Memory B cell (primary cell): ENCODE measurements around the gene AK1.

ENCODE experiments used
- ATAC-seq: fragments of 150-1000 bp; cut with Tn5 transposase; 2 replicates; pipeline ENCODE4 v1.10.0; 2021; ENCODE audit warnings: low read depth, mild to moderate bottlenecking, moderate library complexity
- DNase-seq, 2 donors: peaks; one replicate each; pipeline ENCODE4 v3.0.0; 2022; ENCODE audit warnings: low spot score in 2 of 2
- H3K27ac Mint-ChIP-seq: one replicate; pipeline ENCODE4 v1.8.0; 2022; ENCODE audit warnings: mild to moderate bottlenecking, moderate library complexity, mixed read lengths
- H3K27me3 Mint-ChIP-seq: one replicate; pipeline ENCODE4 v1.8.0; 2022; ENCODE audit warnings: mixed read lengths
- H3K36me3 Mint-ChIP-seq: one replicate; pipeline ENCODE4 v1.8.0; 2022; ENCODE audit warnings: mild to moderate bottlenecking, mixed read lengths
- H3K4me1 Mint-ChIP-seq: one replicate; pipeline ENCODE4 v1.8.0; 2022; ENCODE audit warnings: mixed read lengths
- H3K4me3 Mint-ChIP-seq: one replicate; pipeline ENCODE4 v1.8.0; 2022; ENCODE audit warnings: mild to moderate bottlenecking, moderate library complexity, mixed read lengths
- H3K9me3 Mint-ChIP-seq: one replicate; pipeline ENCODE4 v1.8.0; 2022; ENCODE audit warnings: mixed read lengths

AK1 gene

DNA sequence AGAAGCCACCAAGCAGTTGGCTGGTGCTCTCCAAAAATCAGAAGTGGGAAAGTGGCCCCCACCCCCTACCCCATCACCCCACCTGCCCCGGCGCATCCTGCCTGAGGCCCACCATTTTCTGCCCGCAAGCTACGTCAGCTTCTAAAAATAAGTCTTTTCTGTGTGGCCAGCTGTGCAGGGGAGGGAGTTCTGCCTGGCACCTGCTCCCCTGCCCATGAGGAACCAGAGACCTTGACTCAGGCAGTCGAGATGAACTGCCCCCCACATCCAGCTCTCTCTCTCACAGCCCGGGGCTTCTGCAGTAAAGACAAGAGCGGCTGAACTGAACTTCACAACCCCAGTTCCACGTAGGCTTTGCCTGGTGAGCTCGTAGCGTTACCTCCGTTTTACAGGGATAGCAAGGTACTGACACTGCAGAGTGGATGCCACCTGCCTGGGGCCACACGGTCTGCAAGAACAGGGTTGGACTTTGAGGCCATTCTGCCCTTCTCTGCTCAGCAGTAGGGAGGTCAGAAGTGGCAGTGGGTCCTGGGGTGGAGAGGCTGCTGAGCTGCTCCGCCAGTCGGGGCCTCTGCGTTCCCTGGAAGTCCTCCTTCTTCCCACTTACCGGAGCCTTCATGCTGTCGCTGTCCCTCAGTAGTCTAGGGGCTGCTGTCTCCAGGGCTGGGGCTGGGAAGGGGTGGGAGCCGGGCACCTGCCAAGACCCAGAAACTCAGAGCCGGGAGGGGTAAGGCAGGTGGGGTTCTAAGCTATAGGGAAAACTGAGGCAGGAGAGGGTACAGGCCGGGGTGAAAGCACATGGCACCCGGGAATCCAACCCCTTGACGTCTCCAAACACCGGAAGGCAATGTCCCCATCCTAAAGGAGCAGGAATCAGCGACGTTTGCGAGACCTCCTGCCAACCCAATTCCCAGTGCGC, 38.6 kb upstream of the AK1 start:
- Mint-ChIP-seq H3K4me1 (peaks cover 42% of the 10 kb centered on the region), H3K4me3 (peak overlapping the region; percentile 91), H3K9me3 (no peaks in the 10 kb centered on the region), H3K27ac (peak overlapping the region; percentile 88), H3K36me3 (peaks cover 14% of the 10 kb centered on the region), H3K27me3 (no peaks in the 10 kb centered on the region)
- DNase-seq = peak; percentile 67 to 77
- ATAC-seq = peak; percentile 57

DNA sequence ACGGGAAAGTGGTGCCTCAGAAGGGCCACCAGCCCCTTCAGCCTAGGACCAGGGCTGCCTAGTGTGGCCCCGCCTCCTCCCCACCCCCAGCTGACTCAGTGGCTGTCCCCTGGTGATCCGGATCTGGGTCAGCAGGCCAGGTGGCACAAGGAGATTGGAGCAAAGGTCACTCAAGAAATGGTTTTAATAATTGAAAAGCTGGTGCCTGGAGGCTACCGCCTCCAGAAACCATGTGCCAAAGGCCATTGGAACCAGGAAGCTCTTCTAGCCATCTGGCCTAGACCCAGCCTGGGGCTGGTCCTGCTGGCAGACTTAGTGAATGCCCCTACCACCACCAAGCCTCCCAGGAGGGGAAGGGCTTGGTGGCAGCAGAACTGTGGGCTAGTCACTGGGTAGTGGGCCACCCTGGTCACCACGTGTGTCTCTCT, 37.9 kb upstream of the AK1 start:
- Mint-ChIP-seq H3K4me3 (peak overlapping the region; percentile 91), H3K27me3 (no peaks in the 10 kb centered on the region), H3K27ac (peak overlapping the region; percentile 88), H3K9me3 (no peaks in the 10 kb centered on the region), H3K4me1 (peaks cover 43% of the 10 kb centered on the region), H3K36me3 (peaks cover 19% of the 10 kb centered on the region)
- DNase-seq = peak in 1 of 2 donors; percentile 49
- ATAC-seq = no peak

DNA sequence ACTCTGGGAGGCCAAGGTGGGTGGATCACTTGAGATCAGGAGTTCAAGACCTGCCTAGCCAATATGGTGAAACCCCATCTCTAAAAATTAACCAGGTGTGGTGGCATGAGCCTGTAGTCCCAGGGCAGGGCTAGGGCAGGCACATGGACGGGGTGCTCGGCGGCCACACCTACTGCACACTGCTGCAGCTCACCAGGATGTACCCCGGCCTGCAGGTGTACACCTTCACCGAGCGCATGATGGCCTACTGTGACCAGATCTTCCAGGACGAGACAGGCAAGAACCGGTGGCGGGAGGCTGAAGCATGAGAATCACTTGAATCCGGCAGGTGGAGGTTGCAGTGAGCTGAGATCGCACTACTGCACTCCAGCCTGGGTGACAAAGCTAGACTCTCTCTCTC, 36.2 kb upstream of the AK1 start:
- Mint-ChIP-seq H3K4me1 (peaks cover 35% of the 10 kb centered on the region), H3K4me3 (no peak overlapping the region), H3K9me3 (no peaks in the 10 kb centered on the region), H3K27ac (no peak overlapping the region), H3K27me3 (no peaks in the 10 kb centered on the region), H3K36me3 (peaks cover 20% of the 10 kb centered on the region)
- ATAC-seq = no peak
- DNase-seq = no peak

DNA sequence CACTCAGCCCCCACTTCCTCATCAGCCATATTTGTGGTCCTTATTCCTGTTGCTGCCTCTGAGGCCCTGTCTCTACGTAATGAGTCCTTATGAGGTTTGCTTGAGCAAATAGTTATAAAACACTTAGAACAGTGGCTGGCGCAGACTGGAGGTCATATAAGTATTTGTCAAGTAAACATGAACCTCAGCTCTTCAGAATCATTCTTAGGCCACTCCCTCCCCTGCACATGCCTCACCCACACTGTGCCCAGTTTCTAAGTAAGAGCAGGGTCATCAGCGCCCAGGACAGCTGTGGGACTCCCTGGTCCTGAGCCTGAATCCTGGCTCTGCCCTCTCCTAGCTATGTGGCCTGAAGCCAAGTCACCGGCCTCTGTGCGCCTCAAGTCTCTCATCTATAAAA, 35.4 kb upstream of the AK1 start:
- Mint-ChIP-seq H3K4me1 (peaks cover 28% of the 10 kb centered on the region), H3K27ac (peak overlapping the region; percentile 78), H3K9me3 (no peaks in the 10 kb centered on the region), H3K4me3 (no peak overlapping the region), H3K27me3 (no peaks in the 10 kb centered on the region), H3K36me3 (peaks cover 22% of the 10 kb centered on the region)
- ATAC-seq (no peak), DNase-seq (no peak)

DNA sequence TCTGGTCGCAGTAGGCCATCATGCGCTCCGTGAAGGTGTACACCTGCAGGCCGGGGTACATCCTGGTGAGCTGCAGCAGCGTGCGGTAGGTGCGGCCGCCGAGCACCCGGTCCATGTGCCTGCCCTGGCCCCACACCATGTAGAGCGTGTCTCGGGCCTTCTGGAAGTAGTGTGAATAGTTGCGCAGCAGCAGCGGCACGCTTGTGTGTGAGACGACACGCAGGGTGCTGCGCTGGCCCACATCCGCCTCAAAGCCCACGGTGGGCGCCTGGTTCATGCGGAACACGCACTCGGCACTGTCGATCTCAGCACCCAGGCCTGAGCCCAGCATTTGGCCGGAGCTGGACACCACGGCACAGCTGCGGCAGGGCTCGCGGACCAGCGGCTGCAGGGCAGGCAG, 34.8 kb upstream of the AK1 start:
- ATAC-seq (no peak), DNase-seq (no peak)
- H3K4me3 Mint-ChIP-seq = no peak overlapping the region
- H3K36me3 Mint-ChIP-seq = peaks cover 22% of the 10 kb centered on the region
- no peaks in the 10 kb centered on the region for H3K27me3 Mint-ChIP-seq
- peaks cover 23% of the 10 kb centered on the region for H3K4me1 Mint-ChIP-seq
- H3K27ac Mint-ChIP-seq = peak overlapping the region; percentile 90
- H3K9me3 Mint-ChIP-seq = no peaks in the 10 kb centered on the region

DNA sequence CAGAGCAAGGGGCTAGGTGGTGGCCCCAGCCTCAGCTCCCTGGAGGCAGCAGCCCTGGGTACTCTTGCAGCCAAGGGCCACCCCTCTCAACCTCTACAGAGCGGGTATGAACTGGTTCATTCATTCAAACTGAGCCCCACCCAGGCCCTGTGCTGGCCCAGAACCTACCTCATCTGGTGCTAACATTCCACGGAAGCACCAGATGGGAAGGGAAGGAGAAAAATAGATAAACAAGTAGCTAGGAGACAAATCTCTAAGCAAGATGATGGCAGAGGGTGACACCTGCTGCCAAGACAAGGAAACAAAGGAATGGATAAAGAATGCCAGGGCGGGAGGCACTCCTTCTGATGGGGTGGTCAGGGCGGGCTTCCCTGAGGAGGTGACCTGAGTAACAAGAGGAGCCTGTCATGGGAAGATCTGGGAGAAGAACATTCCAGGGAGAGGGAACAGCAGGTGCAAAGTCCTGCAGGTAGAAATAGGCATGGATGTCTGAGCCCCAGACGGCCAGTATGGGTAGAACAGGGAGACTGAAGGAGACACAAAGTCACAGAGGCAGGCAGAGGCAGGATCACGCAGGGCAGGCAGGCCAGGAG, 33.2 kb upstream of the AK1 start:
- no peak for DNase-seq
- no peaks in the 10 kb centered on the region for H3K27me3 Mint-ChIP-seq
- no peak for ATAC-seq
- H3K27ac Mint-ChIP-seq = peak overlapping the region; percentile 90
- H3K36me3 Mint-ChIP-seq = peaks cover 22% of the 10 kb centered on the region
- H3K4me3 Mint-ChIP-seq = peak overlapping the region; percentile 30
- peaks cover 26% of the 10 kb centered on the region for H3K4me1 Mint-ChIP-seq
- H3K9me3 Mint-ChIP-seq = no peaks in the 10 kb centered on the region

DNA sequence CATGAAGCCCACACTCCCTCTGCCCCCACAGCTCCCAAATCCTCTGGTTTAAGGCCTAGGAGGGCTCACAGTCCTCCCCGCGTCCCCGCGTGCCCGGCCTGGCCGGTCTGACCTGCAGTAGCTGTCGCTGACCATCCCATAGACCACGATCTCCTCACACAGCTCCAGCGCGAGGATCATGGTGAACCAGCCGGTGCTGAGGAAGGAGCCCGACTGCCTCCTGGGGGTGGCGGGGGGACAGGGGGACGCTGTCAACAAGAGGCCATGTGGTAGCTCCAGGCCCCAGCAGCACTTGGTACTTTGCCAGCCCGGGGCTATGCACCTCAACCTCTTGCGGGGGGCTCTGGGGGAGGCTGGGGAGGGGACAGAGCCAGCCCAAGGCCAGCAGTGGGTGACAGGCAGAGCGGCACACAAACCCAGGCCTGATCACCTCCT, 32.4 kb upstream of the AK1 start:
- peaks cover 29% of the 10 kb centered on the region for H3K4me1 Mint-ChIP-seq
- peaks cover 22% of the 10 kb centered on the region for H3K36me3 Mint-ChIP-seq
- H3K9me3 Mint-ChIP-seq = no peaks in the 10 kb centered on the region
- ATAC-seq (no peak), DNase-seq (no peak)
- H3K4me3 Mint-ChIP-seq = no peak overlapping the region
- no peaks in the 10 kb centered on the region for H3K27me3 Mint-ChIP-seq
- peak overlapping the region; percentile 90 for H3K27ac Mint-ChIP-seq

DNA sequence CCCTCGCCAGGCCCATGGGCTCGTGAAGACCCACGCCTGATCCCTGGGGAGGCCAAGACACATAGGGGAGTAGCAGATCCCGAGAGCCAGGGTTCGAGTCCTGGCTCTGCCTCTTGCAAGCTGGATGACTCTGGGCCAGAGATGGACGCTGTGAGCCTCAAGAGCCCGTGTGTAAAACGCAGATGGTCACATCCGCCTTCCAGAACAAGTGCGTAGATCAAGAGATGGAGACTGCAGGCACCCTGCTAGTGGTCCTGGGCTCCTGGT, 31.1 kb upstream of the AK1 start:
- H3K27ac Mint-ChIP-seq = no peak overlapping the region
- no peak for DNase-seq
- no peak for ATAC-seq
- H3K27me3 Mint-ChIP-seq = no peaks in the 10 kb centered on the region
- H3K9me3 Mint-ChIP-seq = no peaks in the 10 kb centered on the region
- H3K36me3 Mint-ChIP-seq = peaks cover 19% of the 10 kb centered on the region
- no peak overlapping the region for H3K4me3 Mint-ChIP-seq
- H3K4me1 Mint-ChIP-seq = peaks cover 37% of the 10 kb centered on the region

DNA sequence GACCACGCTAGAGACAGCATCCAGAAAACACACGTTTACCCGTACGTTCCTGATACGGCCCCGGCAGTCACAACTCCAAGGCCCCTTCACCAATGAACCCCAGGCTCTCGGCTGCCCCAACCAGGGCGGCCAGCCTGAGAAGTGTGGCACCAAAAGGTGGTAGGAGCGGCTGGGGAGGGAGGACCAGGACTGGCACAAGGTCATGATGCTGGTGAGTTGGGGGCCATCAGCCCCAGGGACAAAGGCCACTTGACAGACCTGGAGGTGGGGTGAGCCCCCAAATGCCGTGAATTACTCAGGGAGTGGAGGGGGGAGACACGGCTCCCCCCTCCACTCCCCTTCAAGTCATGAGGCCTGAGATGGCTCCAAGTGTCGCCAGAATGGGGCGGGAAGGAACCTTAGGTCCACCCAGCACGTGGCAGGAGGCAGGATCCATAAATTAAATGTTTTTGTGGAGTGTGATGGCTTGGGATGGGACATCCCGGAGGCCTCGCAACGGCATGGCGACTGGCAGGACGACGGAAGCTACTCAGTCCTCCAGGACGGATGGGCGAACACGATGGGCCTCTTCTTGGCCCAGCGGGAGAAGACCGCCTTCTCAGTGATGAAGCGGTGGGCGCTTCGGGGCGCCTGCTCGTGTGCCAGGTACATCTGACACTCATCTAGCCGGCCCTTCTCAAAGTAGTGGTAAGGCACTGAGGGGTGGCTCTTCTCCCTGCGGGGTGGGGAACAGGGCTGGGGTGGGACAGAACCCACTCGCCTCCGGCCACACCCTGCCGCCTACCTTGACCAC, 30.6 kb upstream of the AK1 start:
- DNase-seq (no peak), ATAC-seq (no peak)
- Mint-ChIP-seq H3K9me3 (no peaks in the 10 kb centered on the region), H3K4me1 (peaks cover 42% of the 10 kb centered on the region), H3K27me3 (no peaks in the 10 kb centered on the region), H3K36me3 (peaks cover 18% of the 10 kb centered on the region), H3K4me3 (no peak overlapping the region), H3K27ac (peak overlapping the region; percentile 20)

DNA sequence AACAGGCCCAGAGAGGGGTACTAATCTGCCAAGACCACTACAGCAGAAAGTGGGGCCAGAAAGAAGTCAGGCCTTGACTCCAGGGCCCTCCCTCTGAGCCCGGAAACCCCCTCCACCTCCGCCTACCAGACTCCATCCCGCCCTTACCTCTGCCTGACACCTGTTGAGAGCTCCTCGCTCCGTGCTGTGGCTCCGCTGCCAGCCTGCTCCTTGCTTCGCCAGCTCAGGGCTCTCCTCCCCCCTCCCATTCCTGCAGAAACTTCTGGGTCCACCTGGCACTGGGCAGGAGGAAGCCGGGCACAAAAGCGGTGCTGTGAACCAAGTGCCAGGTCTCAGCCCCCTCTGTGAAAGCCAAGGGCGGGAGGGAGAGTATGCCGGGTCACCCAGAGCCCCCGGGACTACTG, 28.3 kb upstream of the AK1 start:
- H3K27me3 Mint-ChIP-seq = no peaks in the 10 kb centered on the region
- H3K36me3 Mint-ChIP-seq = peaks cover 6% of the 10 kb centered on the region
- no peaks in the 10 kb centered on the region for H3K9me3 Mint-ChIP-seq
- DNase-seq = peak in 1 of 2 donors; percentile 62
- peak overlapping the region; percentile 81 for H3K4me3 Mint-ChIP-seq
- H3K27ac Mint-ChIP-seq = peak overlapping the region; percentile 99
- ATAC-seq = peak; percentile 66
- peaks cover 36% of the 10 kb centered on the region for H3K4me1 Mint-ChIP-seq

DNA sequence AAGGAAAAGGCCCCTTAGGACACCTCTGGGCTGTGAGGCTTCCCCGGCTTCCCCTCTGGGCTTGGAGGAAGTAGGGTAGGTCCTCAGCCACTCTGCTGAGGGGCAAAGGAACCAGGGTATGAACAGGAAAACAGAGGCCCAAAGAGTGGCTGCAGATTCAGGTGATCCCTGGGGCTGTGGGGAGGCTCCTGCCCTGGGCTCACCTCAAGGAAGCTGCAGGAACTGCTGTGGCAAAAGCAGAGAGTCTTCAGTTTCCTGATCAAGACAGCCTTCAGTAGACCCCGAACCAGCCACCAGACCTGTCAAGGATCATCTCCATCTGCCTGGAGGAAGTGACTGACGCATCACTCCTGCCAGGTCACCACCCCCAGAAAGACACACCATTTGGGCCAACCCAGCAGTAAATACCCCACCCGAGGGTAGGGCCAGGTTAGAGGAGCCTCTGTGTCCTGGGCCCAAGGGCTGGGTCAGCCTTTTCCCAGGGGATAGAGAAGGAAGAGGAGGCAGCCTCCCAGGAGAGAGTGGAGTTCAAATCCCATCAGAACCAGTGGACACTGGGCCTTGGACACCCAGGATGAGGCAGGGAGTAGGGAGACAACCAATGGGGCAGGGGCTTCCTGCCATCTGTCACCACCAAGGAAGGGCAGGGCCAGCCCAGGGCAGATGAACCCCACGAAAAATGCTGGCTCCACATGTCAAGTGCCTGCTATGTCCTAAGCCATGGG, 27.7 kb upstream of the AK1 start:
- ATAC-seq (peak; percentile 61), DNase-seq (peak in 1 of 2 donors; percentile 61)
- peaks cover 3% of the 10 kb centered on the region for H3K36me3 Mint-ChIP-seq
- no peaks in the 10 kb centered on the region for H3K9me3 Mint-ChIP-seq
- H3K4me1 Mint-ChIP-seq = peaks cover 33% of the 10 kb centered on the region
- peak overlapping the region; percentile 99 for H3K27ac Mint-ChIP-seq
- peak overlapping the region; percentile 81 for H3K4me3 Mint-ChIP-seq
- no peaks in the 10 kb centered on the region for H3K27me3 Mint-ChIP-seq

DNA sequence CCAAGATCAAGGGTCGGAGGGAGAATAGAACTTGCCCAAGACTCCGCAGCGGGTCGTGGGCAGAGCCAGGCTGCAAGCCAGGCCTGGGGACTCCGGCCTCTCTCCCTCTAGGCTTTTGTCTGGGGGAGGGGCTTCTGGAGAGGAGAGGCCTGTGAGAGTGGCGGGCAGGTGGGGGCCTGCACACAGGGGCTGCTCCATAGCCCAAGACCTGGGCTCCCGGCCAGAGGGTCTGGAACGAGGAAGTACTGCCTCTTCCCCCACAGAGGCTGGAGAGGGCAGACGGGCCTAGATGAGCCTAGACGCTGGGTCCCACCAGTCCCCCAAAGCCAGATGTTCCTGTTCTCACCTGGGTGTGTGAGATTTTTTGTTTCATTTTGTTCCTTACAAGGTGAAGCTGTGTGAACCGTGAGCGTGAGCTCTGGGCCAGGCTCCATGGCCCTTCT, 27.1 kb upstream of the AK1 start:
- H3K9me3 Mint-ChIP-seq = no peaks in the 10 kb centered on the region

DNA sequence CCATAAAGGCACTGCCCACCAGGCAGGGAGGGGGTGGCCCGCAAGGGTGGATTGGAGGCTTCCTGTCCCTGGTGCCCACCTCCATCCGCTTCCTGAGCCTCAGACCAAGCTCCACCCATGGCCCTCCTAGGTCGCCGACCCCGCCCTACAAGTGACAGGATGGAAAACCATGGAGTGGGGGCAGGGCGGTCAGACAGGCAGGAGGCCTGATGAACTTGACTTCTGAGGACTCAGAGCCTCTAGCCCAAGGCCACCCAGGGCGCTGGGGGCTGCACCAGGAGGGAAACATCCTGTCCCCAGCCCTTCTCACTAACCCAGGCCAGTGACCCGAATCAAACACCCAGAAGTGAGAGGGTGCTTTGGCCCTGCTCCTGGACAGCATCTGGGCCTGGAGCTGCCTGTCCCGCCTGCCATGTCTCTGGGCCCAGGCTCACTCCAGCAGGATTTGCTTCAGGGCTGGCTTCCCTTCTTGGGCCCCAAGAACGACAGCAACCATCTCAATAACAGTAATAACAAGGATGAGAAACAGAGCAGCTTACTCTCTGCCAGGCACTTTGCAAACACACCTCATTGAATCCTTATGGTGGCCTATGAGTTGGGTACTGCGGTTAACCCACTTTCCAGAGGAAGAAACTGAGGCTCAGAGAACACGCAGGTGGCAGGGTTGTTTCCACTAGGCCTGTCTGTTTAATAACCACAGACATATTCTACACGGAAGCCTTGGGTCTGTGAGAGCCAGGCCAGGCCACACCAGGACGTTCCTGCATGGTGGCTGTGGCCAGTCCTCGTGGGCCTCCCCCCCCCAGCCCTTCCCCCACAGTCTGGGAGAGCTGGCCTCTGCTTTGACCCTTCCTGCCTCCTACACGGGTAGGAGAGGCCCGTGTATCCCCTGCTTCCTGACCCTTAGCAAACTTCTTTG, 26.3 kb upstream of the AK1 start:
- no peaks in the 10 kb centered on the region for H3K27me3 Mint-ChIP-seq
- H3K27ac Mint-ChIP-seq = peak overlapping the region; percentile 99
- H3K9me3 Mint-ChIP-seq = no peaks in the 10 kb centered on the region
- DNase-seq (no peak), ATAC-seq (no peak)
- H3K36me3 Mint-ChIP-seq = peaks cover 1% of the 10 kb centered on the region
- peaks cover 33% of the 10 kb centered on the region for H3K4me1 Mint-ChIP-seq
- peak overlapping the region; percentile 81 for H3K4me3 Mint-ChIP-seq

More for the DNA sequence above, 27.1 kb upstream of the AK1 start:
- ATAC-seq (peak; percentile 2), DNase-seq (no peak)
- Mint-ChIP-seq H3K27ac (peak overlapping the region; percentile 99), H3K36me3 (peaks cover 3% of the 10 kb centered on the region), H3K4me3 (peak overlapping the region; percentile 81), H3K27me3 (no peaks in the 10 kb centered on the region), H3K4me1 (peaks cover 33% of the 10 kb centered on the region)
